Activated T-cell treated with anti-CD3 and anti-CD28 coated beads, Interleukin-2, amount 50 U/mL, for 24 hours (primary cell): ENCODE data around the gene PNLIP.

Experiments used
- DNase-seq: peaks from one replicate; pipeline ENCODE4 v3.0.0-alpha.2; 2020
- H3K27ac Mint-ChIP-seq: 2 replicates; pipeline ENCODE4 v1.8.0; 2020; ENCODE audit warnings: mild to moderate bottlenecking, mixed read lengths
- H3K27me3 Mint-ChIP-seq: 2 replicates; pipeline ENCODE4 v1.8.0; 2020; ENCODE audit warnings: mixed read lengths
- H3K36me3 Mint-ChIP-seq: 2 replicates; pipeline ENCODE4 v1.8.0; 2020; ENCODE audit warnings: low read depth, mixed read lengths
- H3K4me1 Mint-ChIP-seq: 2 replicates; pipeline ENCODE4 v1.8.0; 2020; ENCODE audit warnings: low read depth, mixed read lengths
- H3K4me3 Mint-ChIP-seq: 2 replicates; pipeline ENCODE4 v1.8.0; 2020; ENCODE audit warnings: mild to moderate bottlenecking, moderate library complexity, mixed read lengths
- H3K9me3 Mint-ChIP-seq: 2 replicates; pipeline ENCODE4 v1.8.0; 2020; ENCODE audit warnings: mixed read lengths

PNLIP gene

GRCh38 chr10:116596062-116596461 is 50.3 kb downstream of the PNLIP start:
- Mint-ChIP-seq H3K36me3 (no peaks in the 10 kb centered on the region), H3K9me3 (no peaks in the 10 kb centered on the region), H3K27ac (no peak overlapping the region), H3K4me1 (no peaks in the 10 kb centered on the region), H3K27me3 (peaks cover 4% of the 10 kb centered on the region), H3K4me3 (no peak overlapping the region)
- DNase-seq, result no peak

GRCh38 chr10:116597543-116597942 is 51.8 kb downstream of the PNLIP start:
- no peak overlapping the region for H3K27ac Mint-ChIP-seq
- H3K27me3 Mint-ChIP-seq, result peaks cover 4% of the 10 kb centered on the region
- DNase-seq, result no peak
- no peaks in the 10 kb centered on the region for H3K4me1 Mint-ChIP-seq
- no peak overlapping the region for H3K4me3 Mint-ChIP-seq
- no peaks in the 10 kb centered on the region for H3K36me3 Mint-ChIP-seq
- no peaks in the 10 kb centered on the region for H3K9me3 Mint-ChIP-seq

- H3K4me1 Mint-ChIP-seq, result no peaks in the 10 kb centered on the region
- no peak overlapping the region for H3K4me3 Mint-ChIP-seq
- H3K27ac Mint-ChIP-seq, result no peak overlapping the region
- no peak for DNase-seq
- peaks cover 2% of the 10 kb centered on the region for H3K27me3 Mint-ChIP-seq
- no peaks in the 10 kb centered on the region for H3K9me3 Mint-ChIP-seq
- H3K36me3 Mint-ChIP-seq, result no peaks in the 10 kb centered on the region
Observed at GRCh38 chr10:116598329-116598728, 52.6 kb downstream of the PNLIP start.

GRCh38 chr10:116599991-116600390 is 54.3 kb downstream of the PNLIP start:
- Mint-ChIP-seq H3K9me3 (no peaks in the 10 kb centered on the region), H3K27ac (no peak overlapping the region), H3K4me3 (no peak overlapping the region), H3K27me3 (no peaks in the 10 kb centered on the region), H3K36me3 (no peaks in the 10 kb centered on the region), H3K4me1 (no peaks in the 10 kb centered on the region)
- DNase-seq, result no peak

- H3K4me1 Mint-ChIP-seq, result no peaks in the 10 kb centered on the region
- H3K36me3 Mint-ChIP-seq, result no peaks in the 10 kb centered on the region
- no peak overlapping the region for H3K4me3 Mint-ChIP-seq
- H3K27ac Mint-ChIP-seq, result no peak overlapping the region
- peaks cover 9% of the 10 kb centered on the region for H3K27me3 Mint-ChIP-seq
- DNase-seq, result no peak
- H3K9me3 Mint-ChIP-seq, result no peaks in the 10 kb centered on the region
Observed at GRCh38 chr10:116602648-116603400, 57.1 kb downstream of the PNLIP start.

- DNase-seq, result no peak
- Mint-ChIP-seq H3K27me3 (peaks cover 38% of the 10 kb centered on the region), H3K4me1 (no peaks in the 10 kb centered on the region), H3K36me3 (no peaks in the 10 kb centered on the region), H3K9me3 (no peaks in the 10 kb centered on the region), H3K4me3 (no peak overlapping the region), H3K27ac (no peak overlapping the region)
Observed at GRCh38 chr10:116606061-116606483, 60.3 kb downstream of the PNLIP start.

GRCh38 chr10:116607336-116607735 is 61.6 kb downstream of the PNLIP start:
- H3K27me3 Mint-ChIP-seq, result peaks cover 39% of the 10 kb centered on the region
- DNase-seq, result no peak
- no peak overlapping the region for H3K27ac Mint-ChIP-seq
- no peaks in the 10 kb centered on the region for H3K4me1 Mint-ChIP-seq
- no peaks in the 10 kb centered on the region for H3K9me3 Mint-ChIP-seq
- H3K36me3 Mint-ChIP-seq, result no peaks in the 10 kb centered on the region
- no peak overlapping the region for H3K4me3 Mint-ChIP-seq

GRCh38 chr10:116608686-116609594 is 63.2 kb downstream of the PNLIP start:
- Mint-ChIP-seq H3K4me1 (no peaks in the 10 kb centered on the region), H3K9me3 (no peaks in the 10 kb centered on the region), H3K36me3 (no peaks in the 10 kb centered on the region), H3K27ac (no peak overlapping the region), H3K4me3 (no peak overlapping the region), H3K27me3 (peaks cover 44% of the 10 kb centered on the region)
- DNase-seq, result no peak

GRCh38 chr10:116610443-116611152 is 64.9 kb downstream of the PNLIP start:
- no peak for DNase-seq
- H3K27me3 Mint-ChIP-seq, result peaks cover 51% of the 10 kb centered on the region
- H3K36me3 Mint-ChIP-seq, result no peaks in the 10 kb centered on the region
- H3K27ac Mint-ChIP-seq, result no peak overlapping the region
- H3K9me3 Mint-ChIP-seq, result no peaks in the 10 kb centered on the region
- H3K4me1 Mint-ChIP-seq, result no peaks in the 10 kb centered on the region
- no peak overlapping the region for H3K4me3 Mint-ChIP-seq

- DNase-seq, result no peak
- no peaks in the 10 kb centered on the region for H3K4me1 Mint-ChIP-seq
- no peak overlapping the region for H3K27ac Mint-ChIP-seq
- H3K9me3 Mint-ChIP-seq, result no peaks in the 10 kb centered on the region
- no peaks in the 10 kb centered on the region for H3K36me3 Mint-ChIP-seq
- H3K27me3 Mint-ChIP-seq, result peaks cover 51% of the 10 kb centered on the region
- no peak overlapping the region for H3K4me3 Mint-ChIP-seq
Observed at GRCh38 chr10:116611153-116611545, 65.4 kb downstream of the PNLIP start.

GRCh38 chr10:116612107-116612769 is 66.5 kb downstream of the PNLIP start:
- H3K9me3 Mint-ChIP-seq, result no peaks in the 10 kb centered on the region
- DNase-seq, result no peak
- H3K4me3 Mint-ChIP-seq, result no peak overlapping the region
- no peaks in the 10 kb centered on the region for H3K36me3 Mint-ChIP-seq
- no peak overlapping the region for H3K27ac Mint-ChIP-seq
- peaks cover 45% of the 10 kb centered on the region for H3K27me3 Mint-ChIP-seq
- H3K4me1 Mint-ChIP-seq, result no peaks in the 10 kb centered on the region

- no peaks in the 10 kb centered on the region for H3K9me3 Mint-ChIP-seq
- peaks cover 36% of the 10 kb centered on the region for H3K27me3 Mint-ChIP-seq
- no peaks in the 10 kb centered on the region for H3K36me3 Mint-ChIP-seq
- no peak overlapping the region for H3K4me3 Mint-ChIP-seq
- no peak overlapping the region for H3K27ac Mint-ChIP-seq
- H3K4me1 Mint-ChIP-seq, result no peaks in the 10 kb centered on the region
- no peak for DNase-seq
Observed at GRCh38 chr10:116613471-116613870, 67.7 kb downstream of the PNLIP start.

- Mint-ChIP-seq H3K4me3 (no peak overlapping the region), H3K36me3 (no peaks in the 10 kb centered on the region), H3K27me3 (peaks cover 26% of the 10 kb centered on the region), H3K27ac (no peak overlapping the region), H3K9me3 (no peaks in the 10 kb centered on the region), H3K4me1 (no peaks in the 10 kb centered on the region)
- no peak for DNase-seq
Observed at GRCh38 chr10:116614796-116615195, 69.1 kb downstream of the PNLIP start.

- no peaks in the 10 kb centered on the region for H3K9me3 Mint-ChIP-seq
- H3K27ac Mint-ChIP-seq, result no peak overlapping the region
- peaks cover 21% of the 10 kb centered on the region for H3K27me3 Mint-ChIP-seq
- DNase-seq, result no peak
- H3K36me3 Mint-ChIP-seq, result no peaks in the 10 kb centered on the region
- H3K4me1 Mint-ChIP-seq, result no peaks in the 10 kb centered on the region
- H3K4me3 Mint-ChIP-seq, result no peak overlapping the region
Observed at GRCh38 chr10:116615199-116615776, 69.6 kb downstream of the PNLIP start.
